GM18867 (cell line): Measurements from ENCODE around the gene CTBP1.
A peak's percentile ranks its signal among the peaks of the same experiment; 100 is the strongest.

Source experiments
- ATAC-seq: cut with Tn5 transposase; IDR thresholded peaks from one replicate; pipeline ENCODE4 v1.9.1; 2021; ENCODE audit warnings: mild to moderate bottlenecking, moderate library complexity; ENCODE audit not compliant: unreplicated experiment

The CTBP1 gene

DNA sequence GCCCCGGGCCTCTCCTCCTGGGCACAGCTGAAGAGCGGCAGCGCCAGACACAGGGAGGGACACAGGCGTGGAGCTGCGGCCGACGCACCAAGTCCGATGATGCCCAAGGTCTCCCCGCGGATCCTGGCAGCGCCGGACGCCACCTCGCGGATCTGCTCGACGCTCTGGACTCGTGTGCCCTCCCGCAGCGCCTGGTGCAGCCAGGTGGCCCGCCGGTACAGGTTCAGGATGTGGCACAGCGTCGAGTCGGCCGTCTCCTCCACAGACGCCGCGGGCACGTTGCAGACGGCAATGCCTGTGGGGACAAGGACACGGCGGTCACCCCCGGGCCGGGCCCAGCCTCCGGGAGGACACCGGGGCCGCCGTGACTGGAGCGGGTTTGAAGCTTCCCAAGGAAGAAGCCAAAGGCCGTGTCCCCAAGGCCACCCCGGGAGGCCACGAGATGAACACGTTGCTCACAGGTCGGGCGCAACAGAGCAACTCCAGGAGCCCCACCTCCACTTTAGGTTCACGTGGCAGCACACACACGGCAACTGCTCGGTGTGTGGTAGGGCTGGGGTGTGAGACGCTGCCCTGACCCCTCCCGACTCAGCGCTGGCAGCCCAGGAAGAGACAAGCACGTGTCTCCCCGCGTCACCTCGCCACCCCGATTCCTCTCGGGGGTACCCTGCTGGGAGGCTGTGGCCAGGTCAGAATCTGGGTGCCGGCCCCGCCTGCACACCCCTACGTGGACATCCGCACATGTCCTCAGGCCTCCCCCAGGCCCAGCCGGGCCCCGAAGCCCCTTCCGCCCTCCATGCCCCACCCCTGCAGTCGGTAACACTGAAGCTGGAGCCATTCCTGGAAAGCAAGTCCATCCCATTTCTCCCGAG is 23.4 kb downstream of the CTBP1 start:
- ATAC-seq = no peak

DNA sequence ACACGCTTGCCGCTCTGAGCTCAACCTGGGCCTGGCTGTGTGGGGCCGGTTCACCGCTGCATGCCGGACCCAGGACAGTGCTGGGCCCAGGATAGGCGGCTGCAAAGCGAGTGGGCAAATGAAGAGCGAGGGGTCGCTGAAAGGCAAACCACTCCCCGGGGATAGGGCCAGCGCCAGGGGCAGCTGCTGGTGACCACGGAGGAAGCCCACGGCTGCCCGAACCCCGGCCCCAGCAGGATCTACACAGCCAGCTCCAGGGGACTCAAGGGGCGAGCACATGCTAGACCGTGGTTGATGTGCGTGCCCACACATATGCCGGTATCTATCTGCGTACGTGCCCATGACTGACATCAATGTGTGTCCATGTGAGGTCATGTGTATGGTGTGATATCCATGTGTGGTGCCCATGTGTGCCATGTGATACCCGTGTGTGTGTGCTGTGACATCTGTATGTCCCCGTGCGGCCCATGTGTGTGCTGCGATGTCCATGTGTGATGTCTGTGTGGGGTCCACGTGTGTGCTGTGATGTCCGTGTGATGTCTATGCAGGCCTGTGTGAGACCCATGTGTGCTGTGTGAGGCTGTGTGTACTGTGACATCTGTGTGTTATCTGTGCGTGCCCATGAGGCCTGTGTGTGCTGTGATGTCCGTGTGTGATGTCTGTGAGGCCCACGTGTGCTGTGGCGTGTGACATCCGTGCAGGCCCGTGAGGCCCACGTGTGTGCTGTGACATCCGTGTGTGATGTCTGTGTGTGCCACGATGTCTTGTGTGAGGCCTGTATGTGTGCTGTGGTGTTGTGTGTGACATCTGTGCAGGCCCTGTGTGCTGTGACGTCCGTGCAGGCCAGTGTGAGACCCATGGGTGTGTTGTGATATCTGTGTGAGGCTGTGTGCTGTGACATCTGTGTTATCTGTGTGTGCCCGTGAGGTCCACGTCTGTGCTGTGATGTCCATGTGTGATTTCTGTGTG is 24.8 kb downstream of the CTBP1 start:
- no peak for ATAC-seq

DNA sequence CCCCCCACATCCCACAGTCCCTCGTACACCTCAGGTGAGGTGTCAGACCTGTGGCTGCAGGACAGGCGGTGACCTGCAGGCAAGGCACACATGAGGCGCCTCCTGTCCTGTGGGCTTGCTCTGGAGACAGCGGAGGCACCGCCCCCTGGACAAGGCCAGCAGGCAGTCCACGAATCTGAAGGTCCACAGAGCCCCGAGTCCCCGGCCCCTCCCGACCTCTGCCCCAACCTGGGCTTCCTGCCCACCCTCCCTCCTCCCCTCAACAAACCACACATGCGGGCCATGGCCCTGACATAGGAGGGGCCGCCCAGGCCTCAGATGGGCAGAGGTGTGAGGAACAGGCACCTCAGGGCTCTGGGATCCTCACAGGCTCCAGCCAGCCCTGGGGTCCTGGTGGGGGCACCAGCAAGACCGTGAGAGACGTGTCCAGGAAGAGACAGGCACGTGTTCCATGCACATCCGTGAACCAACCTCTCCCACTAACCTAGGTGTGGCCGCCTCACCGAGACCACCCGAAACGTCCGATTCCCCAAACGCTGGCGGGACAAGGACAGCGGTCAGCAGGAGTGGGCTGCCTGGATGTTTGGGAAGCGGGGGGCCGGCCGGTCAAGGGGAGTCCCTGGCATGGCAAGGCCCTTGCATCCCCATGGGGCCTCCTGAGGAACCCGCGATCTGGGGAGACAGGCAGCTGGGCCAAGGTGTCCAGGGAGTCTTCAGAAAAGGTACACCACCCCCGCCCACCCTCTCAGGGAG is 25.8 kb downstream of the CTBP1 start:
- ATAC-seq = no peak

DNA sequence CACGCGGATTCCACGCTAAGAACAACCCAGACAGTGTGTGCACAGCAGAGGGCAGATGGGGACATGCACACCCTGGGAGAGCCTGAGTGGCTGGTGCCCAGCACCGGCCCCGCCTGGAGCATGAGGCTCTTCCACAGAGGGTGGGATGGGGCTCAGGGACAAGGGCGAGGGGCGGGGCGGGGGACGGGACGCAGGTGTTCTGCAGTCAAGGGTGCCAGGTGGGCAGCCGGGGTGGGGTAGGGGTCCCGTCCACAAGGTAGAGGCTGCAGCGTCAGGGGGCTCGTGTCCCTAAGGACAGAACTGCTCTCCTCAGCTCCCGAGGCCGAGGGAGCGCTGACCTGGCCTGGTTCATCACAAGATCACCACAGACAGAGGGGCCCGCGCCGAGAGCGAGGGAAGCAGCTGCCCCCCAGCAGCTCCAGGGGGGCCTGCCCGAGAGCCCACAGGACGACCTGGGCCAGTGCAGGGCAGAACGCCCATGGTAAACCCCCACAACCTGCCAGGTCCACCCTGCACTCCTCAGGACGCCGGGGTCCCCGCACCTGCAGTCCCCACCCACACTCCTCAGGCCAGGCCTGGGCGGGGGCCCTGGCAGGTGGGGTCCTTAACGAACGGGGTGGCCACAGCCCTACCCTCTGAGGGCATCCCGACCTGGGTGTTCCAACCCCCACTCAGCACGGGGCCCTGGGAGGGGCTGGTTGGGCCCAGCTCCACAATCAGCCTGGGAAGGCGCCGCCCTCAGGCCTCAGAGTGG is 26.7 kb downstream of the CTBP1 start:
- no peak for ATAC-seq

DNA sequence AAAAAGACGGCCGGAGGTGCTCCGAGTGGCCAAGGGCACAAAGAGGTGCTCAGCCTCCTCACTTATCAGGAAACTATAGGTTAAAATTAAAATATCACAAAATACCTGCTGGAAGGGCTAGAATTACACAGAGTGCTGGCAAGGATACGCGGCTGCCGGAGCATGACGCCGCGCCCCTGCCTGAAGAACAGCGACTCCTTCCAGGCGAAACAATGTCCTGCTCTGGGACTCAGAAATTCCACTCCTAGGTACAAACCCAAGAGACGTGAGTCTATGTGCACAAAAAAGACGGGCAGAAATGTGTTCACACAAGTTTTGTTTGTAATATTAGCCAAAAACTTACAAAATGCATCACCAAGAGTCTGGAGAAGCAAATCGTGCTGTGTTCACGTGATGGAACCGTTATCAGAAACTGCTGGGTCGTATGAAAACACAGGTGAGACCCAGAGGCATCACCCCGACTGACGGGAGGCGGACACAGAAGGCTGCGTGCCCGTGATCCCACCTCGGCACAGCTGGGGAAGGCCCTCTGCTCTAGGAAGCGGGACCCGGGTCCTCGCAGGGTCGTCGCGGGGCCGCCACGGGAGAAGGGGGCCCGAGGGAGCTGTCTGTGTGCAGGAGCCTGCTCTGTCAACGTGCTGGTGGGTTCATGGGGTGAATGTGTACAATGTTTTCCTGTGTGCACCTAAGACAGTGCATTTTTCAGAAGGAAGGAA is 27.6 kb downstream of the CTBP1 start:
- no peak for ATAC-seq

DNA sequence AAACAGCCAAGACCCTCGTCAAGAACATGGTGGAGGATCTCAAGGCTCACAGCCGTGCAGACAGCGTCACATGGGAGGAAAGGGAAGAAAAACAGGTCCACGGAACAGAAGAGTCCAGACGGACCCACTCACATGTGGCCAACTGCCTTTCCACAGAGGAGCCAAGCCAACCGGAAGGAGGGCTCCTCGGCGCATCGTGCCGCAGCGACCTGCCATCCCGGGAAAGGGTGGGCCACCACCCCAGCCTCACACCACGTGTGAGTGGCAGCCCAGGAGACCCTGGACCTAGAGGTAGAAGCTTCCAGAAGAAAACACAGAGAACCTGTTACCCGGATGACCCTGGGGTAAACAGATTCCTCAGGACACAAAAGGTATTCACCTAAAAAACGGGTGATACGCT is 28.4 kb downstream of the CTBP1 start:
- ATAC-seq = no peak

DNA sequence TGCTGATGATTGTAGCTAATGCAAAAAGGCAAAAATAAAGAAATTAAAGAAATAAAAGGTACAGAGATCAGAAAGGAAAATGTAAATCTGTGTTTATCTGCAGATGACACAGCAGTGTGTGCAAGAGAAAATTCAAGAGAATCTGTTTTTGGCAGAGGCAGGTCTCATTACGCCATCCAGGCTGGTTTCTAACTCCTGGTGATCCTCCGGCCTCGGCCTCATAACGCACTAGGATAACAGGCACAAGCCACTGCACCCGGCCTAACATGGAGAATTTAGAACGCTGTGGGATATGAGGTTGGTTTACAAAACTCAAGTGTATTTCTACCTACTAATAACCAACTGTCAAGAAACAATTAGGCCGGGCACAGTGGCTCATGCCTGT is 29.4 kb downstream of the CTBP1 start:
- ATAC-seq = no peak

DNA sequence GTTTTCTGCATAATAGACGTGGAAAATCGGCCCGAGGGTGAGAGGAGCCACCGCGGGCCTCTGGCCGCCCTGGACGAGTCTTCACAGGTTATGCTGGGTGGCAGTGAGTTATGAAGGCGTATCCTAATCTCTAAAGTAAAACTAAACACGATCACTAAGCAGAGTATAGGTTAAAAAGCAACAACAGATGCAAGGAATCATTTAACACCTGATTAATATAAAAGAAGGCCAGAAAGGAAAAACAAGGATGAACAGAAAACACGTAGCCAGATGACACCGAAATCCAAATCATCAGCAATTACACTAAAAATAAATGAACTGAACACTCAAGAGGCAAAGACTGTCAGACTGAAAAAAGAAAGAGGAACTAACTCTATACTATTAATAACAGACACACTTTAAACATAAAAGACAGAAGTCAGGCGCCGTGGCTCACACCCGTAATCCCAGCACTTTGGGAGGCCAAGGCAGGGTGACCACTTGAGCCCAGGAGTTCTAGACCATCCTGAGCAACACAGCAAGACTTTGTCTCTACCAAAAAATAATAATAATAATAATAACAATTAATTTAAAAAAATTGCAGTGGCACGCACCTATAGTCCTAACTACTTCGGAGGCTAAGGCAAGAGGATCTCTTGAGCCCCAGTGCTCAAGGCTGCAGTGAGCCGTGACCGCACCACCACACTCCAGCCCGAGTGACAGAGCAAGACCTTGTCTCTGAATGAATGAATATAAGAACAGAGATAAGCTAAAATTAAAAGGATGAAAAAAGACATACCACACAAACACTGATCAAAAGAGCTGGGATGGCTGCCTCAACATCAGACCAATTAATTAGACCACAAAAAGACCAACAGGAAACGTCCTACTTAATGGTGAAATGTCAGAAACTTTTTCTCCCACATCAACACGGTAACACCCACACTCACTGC is 30.0 kb downstream of the CTBP1 start:
- peak; percentile 64 for ATAC-seq

DNA sequence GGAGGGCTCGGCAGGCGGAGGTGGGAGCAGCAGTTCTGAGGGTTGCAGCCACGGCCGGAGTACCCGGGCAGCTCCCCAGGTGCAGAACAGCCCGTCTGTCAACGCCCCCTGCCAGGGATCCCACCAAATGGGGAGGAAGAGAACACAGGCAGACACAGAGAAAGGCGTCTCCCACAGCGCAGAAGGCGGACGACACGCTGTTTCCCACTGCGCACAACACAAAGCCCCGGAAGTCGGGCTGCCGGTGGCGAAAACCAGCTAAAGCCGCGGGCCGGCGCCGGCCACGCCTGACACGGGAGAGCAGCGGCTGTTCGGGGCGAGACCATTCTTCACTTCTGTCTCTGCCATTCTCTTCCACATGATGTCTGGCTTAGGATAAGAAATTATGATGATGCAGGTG is 31.6 kb downstream of the CTBP1 start:
- no peak for ATAC-seq

DNA sequence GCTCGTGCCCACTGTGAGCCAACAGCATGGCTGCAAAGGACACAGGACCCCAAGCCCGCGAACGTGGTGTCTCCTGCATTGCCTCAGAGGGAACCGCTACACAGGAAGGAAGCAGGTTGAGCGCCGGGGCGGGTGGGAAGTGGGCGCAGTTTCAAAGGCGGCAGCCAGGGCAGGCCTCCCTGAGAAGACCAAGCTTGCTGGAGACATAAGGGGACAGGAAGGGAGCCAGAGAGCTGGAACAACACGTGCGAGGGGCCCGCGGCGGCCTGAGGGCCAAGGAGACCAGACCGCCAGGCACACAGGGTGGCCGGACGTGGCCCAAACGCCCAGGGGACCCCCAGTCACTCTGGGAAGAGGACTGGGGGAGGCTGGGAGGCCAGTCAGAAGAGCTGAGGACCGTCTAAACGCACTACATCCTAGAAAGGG is 32.0 kb downstream of the CTBP1 start:
- ATAC-seq = no peak

DNA sequence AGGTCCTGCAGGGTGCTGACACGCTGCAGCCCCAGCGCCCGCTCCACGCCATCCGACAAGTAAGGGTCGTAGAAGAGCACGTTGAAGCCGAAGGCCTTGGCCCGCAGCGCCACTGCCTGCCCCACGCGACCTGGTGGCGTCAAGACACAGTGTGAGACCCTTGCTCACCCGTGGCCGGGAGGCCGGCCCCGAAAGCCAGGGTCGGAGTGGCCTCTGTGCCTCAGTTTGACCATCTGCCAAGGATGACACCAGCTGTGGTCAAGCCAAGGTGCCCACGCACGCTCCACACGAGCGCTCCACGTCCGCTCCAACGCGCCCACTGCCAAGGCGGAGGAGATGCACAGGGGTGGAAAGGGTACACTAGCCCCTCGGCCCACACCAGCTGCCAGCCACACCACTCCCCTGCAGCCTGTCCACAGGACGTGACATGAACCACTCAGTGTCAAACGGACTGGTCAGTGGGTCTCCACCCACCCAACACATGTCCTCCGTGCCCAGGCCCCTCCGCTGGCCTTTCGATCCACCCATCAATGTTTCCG is 32.8 kb downstream of the CTBP1 start:
- ATAC-seq = no peak

DNA sequence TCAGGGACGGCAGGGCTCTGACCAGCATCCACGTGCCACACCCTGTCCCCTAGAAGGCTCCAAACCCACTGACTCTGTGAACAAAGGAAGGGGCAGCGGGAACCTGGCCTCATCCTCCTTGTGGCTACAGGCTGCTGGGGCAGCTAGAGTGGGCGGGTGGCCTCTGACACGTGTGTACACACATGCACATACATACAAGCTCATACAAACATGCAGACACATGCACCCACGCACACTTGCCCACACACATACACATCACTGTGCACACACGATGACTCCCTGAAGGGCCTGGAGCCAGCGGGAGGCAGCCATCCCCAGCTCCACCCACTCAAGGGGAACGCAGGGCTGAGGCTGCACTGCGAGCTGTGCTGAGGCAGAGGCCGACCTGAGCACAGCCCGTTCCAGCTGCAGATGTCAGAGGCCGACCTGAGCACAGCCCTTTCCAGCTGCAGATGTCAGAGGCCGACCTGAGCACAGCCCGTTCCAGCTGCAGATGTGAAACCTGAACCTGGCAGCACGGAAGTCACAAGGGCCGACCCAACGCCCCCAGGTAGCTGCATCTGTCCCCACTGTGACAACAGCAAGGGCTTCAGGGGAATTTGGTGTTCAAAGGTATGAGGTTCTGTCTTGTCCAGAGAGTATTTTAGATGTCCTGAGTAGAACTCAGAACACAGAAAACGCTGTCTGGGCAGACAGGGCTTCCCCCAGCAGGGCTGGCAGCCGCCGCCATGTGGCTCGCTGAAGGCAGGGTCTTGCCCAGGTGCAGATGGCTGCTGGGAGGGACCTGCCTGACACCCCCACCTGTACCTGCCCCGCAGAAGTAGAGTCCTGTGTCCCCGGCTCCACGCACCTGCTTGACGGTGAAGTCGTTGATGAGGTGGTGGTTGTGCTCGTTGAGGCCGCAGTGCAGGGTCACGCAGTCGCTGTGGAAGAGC is 33.5 kb downstream of the CTBP1 start:
- ATAC-seq = peak; percentile 41

DNA sequence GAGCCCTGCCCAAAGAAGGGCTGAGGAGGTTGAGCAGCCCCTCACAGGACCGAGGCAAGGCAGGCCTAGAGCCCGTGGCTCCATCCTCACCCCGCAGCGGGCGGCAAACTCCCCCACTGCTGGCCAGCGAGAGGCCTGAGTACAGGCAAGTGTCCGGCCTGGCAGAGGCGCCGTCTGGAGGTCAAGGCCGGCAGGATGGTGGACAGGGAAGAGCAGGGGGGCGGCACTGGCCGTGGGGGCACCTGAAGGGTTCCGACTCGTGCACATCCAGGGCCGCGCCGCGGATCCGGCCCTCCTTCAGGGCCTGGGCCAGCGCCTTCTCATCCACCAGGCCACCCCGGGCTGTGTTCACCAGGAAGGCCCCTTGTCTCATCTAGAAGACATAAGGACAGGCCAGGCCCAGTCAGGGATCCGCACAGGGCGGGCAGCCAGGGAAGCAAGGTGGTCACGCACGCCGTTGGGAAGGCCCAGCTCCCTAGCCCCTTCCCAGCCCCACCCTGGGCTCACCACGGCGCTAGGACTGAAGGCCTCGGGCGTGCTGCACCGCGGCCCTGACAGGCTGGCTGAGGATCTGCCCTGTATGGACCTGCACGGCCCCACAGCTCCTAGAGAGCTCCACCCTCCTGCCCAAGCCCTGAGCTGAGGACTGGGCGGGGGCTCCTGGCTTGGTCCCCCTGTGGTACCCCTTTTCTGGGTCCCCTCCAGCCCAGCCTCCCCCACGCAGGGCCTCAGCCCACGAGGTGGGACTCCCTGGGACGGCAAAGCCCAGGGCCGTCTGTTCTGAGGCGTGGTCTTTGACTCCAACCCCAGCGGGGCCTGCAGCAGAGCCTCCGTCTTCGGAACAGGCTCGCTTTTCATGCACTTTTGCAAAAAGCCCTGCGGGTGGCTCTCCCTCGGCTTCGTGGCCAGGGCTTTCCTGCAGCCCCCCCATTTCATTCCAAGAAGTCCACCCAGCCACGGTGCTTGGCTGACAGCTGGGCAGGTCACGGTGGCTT is 34.5 kb downstream of the CTBP1 start:
- ATAC-seq = no peak

DNA sequence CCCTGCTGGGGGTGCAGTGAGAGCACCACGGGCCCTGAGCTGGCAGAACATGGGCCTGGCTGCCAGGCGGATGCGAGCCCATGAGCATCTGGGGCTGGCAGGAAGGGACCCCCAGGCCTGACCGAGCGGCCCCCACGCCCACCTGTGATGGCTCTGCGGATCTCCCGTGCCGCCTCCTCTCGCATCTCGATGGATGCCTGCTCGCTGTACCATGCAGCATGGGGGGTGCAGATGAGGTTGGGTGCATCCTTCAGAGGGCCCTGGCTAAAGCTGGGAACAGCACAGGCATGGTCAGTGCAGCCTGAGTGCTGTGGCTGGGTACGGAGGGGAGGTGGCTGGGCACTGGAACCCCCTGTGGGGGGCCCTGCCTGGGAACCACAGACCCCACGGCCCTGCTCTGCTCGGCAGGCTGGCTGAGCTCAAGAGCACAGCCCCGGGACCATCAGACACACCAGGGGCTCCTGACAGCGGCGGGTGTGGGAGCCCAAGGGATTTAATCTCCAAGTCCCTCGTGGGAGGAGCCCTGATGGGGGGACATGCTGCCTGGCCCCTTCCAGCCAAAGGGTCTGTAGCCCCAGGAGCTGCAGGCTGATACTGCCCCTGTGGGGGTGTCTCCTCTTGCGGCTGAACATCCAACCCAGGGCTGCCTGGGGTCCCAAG is 35.5 kb downstream of the CTBP1 start:
- ATAC-seq = no peak

DNA sequence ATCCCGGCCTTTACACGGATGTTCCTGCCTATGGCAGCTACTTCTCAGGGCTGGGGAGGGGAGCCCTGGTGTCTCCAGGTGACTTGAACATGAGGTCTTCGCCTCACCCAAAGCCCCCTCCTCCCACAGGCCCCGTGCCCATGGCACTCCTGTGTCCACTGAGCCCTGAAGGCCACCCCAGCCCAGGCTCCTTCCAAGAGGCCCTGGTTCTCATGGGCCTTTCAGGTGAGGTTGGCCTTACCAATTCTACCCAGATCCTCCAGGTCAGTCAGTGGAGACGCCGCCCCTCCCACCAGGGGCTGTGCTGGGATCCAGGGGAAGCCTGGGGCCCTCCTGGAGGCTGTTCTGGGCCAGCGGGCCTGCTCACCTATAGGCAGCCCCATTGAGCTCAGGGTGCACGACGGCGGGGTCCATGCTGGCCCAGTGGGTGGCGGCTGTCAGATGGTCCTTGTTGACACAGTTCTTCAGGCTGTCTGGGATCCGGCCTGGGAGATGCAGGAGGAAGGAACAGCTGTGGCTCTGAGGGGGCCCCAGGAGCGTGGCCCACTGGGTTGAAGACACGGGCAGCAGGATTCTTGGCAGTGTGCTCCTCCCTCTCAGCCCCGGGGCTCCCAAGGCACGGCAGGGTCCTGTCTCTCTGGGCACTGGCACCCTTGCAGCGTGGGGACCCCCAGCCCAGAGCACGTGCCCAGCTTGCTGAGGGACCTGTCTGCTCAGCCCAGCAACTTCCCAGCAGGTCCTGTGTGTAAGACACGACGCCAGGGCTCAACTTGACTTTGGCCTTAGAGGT is 36.2 kb downstream of the CTBP1 start:
- ATAC-seq = no peak
